ENCODE measurements around the gene USH2A.
A peak's percentile ranks its signal among the peaks of the same experiment; 100 is the strongest.

The USH2A gene

DNA sequence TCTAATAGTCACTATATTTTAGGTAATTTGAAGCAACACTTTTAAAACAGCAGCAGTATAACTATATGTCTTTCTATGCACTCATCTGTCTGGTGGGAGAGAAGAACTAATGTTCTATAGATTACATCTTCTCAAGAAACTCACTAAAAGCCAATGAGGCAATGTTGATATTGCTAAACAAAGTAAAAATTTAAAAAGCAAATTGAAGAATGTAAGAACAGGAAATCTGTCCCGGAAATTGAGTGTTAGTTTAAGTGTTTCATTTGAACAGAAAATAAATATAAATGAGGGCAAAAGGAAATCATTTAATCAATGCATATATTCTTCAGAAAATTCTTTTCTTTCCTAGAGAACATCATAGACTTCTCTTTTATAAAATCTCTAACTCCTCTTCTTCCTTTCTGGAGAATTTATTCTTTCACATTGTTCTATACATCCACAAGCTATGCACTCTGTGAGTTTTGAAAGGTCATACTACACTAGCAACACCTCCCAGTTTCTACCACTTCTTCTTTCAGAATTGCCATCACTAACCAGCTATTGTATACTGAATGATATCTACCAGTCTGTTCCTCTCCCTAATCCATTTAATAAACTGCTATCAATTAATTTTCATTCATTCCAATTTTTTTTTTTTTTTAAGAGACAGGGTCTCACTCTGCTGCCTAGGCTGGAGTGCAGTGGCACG, 153.0 kb downstream of the USH2A start:
- DNase-seq = no peak

GRCh38 chr1:216261631-216262030, 161.6 kb downstream of the USH2A start:
- no peak for DNase-seq

- no peak for DNase-seq
Measured at GRCh38 chr1:216258856-216259255, 164.4 kb downstream of the USH2A start.

- no peak for DNase-seq
Measured at GRCh38 chr1:216258386-216258785, 164.9 kb downstream of the USH2A start.

DNA sequence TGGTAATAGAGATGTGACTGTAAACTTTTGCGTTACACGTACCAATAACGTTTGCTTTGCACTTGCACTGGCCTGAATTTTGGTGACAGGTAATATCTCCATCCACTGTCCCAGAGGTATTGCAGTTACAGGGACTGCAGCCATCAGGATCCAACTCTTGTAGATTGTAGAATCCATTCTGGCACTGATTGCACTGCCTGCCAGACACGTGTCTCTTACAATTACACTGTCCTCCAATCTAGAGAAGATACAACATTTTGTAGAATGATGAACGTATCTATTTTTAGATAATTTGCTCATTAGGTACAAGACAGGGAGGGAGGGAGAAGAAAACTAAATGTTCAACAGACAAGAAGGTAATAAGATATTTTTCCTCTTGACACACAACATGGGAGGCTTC, 172.4 kb downstream of the USH2A start:
- DNase-seq = no peak

DNA sequence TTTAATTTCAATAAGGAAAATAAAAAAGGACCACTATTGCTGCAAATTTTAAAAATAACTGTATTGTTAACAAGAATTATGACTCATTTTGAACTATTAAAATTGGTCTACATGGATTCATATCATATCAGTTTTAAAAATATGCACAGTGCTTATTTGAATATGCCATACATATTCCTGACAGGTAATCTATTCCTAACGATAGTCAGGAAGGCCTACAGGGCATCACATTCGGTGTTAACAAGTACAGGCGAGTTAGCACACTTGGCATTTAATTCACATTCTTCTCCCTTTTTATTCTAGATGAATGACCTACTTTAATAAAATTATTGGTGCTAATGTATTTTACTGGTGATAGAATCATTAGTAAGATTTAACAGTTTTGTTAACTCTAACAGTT, 174.6 kb downstream of the USH2A start:
- no peak for DNase-seq

GRCh38 chr1:216247937-216248336, 175.3 kb downstream of the USH2A start:
- DNase-seq = no peak

DNA sequence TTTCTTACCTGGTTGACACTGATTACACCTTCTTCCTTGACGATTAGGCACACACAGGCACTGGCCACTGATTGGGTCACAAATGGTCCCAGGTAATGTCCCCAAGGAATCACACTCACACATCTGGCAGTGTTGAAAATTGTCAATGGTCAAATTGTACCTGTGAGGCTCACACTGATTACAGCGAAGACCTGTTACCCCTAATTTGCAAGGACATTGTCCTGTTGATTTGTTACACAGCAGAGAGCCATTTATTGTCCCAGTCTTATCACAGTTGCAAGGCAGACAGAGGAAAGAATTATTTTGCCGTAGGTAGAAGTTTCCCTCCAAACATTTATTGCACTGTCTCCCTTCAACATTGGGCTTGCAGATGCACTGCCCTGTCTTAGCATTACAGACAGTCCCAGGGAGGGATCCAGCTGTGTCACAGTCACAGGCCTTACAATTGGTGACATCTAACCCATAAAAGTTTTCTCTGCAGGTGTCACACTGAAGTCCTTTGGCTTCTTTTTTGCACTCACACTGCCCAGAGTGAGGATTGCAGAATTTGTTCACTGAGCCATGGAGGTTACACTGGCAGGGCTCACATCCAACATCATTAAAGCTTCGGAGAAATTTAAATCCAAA, 176.6 kb downstream of the USH2A start:
- no peak for DNase-seq

- DNase-seq = no peak
Measured at GRCh38 chr1:216238844-216239243, 184.4 kb downstream of the USH2A start.

- DNase-seq = no peak
Measured at GRCh38 chr1:216237927-216238542, 185.2 kb downstream of the USH2A start.

- no peak for DNase-seq
Measured at GRCh38 chr1:216224233-216224632, 199.0 kb downstream of the USH2A start.

DNA sequence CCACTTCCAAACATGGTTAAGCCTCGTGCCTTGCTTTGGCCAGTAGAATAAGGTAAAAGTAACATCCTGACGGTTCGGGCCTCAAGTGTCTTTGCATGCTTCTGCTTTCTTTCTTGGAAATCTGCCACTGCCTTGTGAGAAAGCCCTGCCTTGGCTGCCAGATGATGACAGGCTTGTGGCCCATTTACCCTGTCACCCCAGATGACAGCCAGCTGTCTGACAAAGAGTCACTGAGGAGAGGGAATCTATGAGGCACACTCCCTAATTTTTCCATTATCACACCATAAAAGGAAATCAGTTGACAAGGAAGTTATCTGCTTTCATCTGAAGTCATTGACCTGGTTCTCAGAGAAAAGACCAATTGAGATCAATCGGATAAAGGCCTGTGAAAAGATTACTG, 199.8 kb downstream of the USH2A start:
- no peak for DNase-seq

- no peak for DNase-seq
Measured at GRCh38 chr1:216222288-216222687, 201.0 kb downstream of the USH2A start.

DNA sequence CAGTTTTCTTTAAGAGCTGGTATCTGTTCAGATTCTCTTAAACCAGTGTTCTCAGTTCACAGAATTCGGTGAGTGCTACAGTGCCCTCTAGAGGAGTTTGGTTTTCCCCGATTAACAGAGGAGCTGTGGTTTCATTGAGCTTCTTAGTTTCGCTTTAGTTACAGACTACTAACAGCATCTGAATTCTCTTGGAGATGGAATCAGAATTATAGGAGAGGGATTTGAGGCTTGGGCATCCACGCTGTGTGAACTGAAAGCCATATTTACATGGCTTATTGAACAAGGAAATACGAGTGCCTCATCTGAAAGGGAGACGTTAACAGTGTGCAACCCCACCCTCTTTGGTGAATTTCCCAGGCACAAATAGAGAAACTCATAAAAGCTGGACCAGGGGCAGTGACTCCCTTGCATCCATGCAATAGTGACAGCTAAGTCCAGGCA, 202.0 kb downstream of the USH2A start:
- peak; percentile 78 for DNase-seq

DNA sequence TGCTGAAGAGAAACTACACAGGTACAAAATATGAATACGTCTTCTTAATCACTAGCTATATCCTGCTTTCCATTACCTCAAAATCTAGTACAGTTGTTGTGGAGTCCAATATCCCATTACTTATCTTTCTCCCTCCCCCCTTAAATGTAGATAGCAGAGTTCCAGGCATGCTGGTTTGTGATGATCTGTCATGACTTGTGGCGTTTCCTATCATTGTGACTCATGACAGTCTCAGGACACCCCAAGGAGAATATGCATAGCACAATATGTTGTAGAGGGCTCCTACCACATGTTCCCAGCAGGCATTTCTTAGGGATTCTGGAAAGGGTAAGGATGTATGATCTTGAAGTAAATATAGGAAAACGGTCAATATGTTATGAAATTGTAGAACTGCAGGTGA, 206.9 kb downstream of the USH2A start:
- no peak for DNase-seq

DNA sequence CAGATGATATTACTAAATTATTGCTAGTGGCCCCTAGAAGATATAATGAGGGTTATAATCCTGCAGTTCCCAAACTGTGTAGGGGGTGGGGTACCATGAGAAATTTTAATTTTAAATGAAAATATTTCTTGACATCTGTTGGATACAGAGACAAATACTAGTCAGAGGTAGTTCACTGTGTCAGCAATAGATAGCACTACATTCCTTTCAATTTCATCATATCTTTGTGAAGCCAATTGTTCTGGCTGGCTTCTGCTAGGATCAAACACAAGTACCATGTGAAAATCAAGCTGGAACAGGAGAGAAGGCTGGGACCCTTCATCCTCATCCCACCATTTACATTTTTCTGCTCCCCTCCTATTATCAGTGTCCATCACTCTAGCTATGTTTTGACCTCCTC, 208.1 kb downstream of the USH2A start:
- DNase-seq = no peak

GRCh38 chr1:216212826-216213225, 210.4 kb downstream of the USH2A start:
- DNase-seq = no peak

DNA sequence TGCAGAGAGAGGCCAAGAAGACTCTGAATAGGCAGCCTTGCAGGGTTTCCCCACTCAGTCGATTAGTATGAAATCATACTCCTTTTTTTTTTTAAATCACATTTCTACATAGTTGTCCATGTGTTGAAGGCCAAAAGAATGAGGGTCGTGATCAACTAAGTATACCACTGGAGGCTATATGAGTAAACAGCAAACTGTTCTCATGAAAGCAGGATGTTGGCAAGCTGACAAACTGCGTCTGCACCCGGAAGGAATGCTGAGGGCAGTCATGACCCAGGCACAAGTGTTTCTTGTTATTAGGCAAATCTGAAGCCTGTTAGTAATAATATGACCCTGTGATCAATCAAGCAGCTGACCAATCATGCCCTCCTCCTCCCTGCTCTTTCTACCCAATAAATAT, 213.2 kb downstream of the USH2A start:
- DNase-seq = no peak

DNA sequence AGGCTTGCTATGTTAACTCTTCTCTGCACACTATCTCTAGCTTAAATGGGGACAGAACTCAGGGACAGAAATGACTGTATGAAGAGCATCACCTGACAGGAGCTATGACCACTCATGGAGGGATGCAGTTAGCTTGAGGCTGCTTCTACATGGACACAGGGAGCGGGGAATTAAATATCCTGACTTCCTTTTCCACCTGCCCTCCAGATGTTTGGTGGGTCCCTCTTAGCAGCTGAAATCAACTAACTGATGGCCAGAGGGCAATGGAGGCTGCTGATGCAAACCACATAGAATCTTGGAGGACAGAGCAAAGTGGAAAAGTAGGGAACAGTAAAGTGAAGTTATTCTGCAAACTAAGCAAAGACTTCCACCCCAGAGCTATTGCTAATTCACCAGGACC, 214.1 kb downstream of the USH2A start:
- DNase-seq = no peak

GRCh38 chr1:216207154-216207553, 216.1 kb downstream of the USH2A start:
- no peak for DNase-seq

GRCh38 chr1:216205176-216205575, 218.1 kb downstream of the USH2A start:
- no peak for DNase-seq

DNA sequence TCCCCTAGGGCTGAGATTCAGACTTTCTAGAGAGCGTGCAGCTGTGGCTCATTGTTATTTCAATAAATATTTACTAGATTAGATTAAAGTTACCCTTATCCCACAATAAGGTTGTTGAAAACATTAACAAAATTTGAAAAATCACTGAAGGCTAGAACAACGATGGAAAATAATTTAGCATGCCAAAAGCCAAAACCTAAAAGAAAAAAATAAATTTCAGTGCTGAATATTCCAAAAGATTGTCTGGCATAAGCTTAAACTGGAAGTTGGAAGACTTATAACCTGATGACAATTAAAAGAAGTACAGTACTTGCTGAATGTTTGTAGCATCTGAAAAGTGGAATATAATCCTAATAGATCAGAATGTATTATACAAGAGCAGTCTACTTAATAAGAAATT, 221.3 kb downstream of the USH2A start:
- DNase-seq = no peak

DNA sequence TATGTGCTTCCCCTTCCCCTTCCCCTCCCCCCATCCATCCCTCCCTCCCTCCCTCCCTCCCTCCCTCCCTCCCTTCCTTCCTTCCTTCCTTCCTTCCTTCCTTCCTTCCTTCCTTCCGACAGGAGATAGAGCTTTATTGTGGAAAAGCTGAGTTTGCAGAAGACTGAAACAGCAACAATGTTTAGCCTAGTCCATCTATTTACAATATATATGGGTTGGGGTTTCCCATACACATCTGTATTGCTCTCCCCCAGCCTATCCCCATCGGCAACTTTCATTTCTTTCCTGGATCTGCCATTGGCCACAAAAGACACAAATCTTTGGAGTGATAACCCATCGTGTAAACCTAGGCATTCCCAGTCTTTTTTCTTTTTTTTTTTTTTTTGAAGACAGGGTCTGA, 222.3 kb downstream of the USH2A start:
- no peak for DNase-seq

GRCh38 chr1:216194721-216195120, 228.5 kb downstream of the USH2A start:
- DNase-seq = no peak
